CD4-positive, alpha-beta memory T cell (primary cell): ENCODE results near the gene KIF27. TPM values are rescaled to one million over a fixed set of nuclear protein-coding genes. Genes with fewer than 3 reads are reported as not detected.
A peak's percentile ranks its signal among the peaks of the same experiment; 100 is the strongest.

Experiments
- CTCF ChIA-PET: fragments of 350-600 bp; sonication (Branson Sonifier 250); formaldehyde crosslinking; loops from one replicate; lab custom pipeline; 2021; ENCODE audit warnings: inconsistent platforms; ENCODE audit not compliant: partially characterized antibody; lab: Charles Lee
- POLR2A ChIA-PET: fragments of 350-600 bp; sonication (Branson Sonifier 250); formaldehyde crosslinking; loops from one replicate; lab custom pipeline; 2021; ENCODE audit not compliant: partially characterized antibody; lab: Charles Lee
- DNase-seq, 5 donors: peaks; one replicate each; pipeline versions ENCODE4 v3.0.0 to v3.0.0-alpha.2; 2020 to 2022; ENCODE audit warnings: mixed read lengths in 1 of 5
- H3K27ac ChIP-seq: one replicate; pipeline ENCODE4 v1.7.0; 2013; ENCODE audit warnings: low read depth, low read length
- H3K27me3 ChIP-seq: 2 replicates; pipeline ENCODE4 v1.7.0; 2013; ENCODE audit warnings: mild to moderate bottlenecking, low read length, moderate library complexity; ENCODE audit not compliant: insufficient read depth
- H3K36me3 ChIP-seq: 2 replicates; pipeline ENCODE4 v1.7.0; 2013; ENCODE audit warnings: mild to moderate bottlenecking, low read length, moderate library complexity; ENCODE audit not compliant: insufficient read depth
- H3K4me1 ChIP-seq: 2 replicates; pipeline ENCODE4 v1.7.0; 2013; ENCODE audit warnings: mild to moderate bottlenecking, low read length, moderate library complexity; ENCODE audit not compliant: insufficient read depth
- H3K4me3 ChIP-seq, 2 donors: one replicate each; pipeline ENCODE4 v1.7.0; 2013; ENCODE audit warnings: low read length in 2 of 2, mild to moderate bottlenecking in 1 of 2
- H3K9me3 ChIP-seq, 2 donors: one replicate each; pipeline ENCODE4 v1.7.0; 2013; ENCODE audit warnings: low read length in 2 of 2, control low read depth in 1 of 2; ENCODE audit not compliant: control insufficient read depth in 1 of 2
- H3K27ac Mint-ChIP-seq, 7 donors: one replicate each; pipeline ENCODE4 v1.8.0; 2020 to 2021; ENCODE audit warnings: mixed read lengths in 7 of 7, mild to moderate bottlenecking in 6 of 7, inconsistent platforms in 3 of 7, moderate library complexity in 3 of 7
- H3K27me3 Mint-ChIP-seq, 2 donors: one replicate each; pipeline ENCODE4 v1.8.0; 2020 to 2021; ENCODE audit warnings: mixed read lengths in 2 of 2
- H3K36me3 Mint-ChIP-seq, 2 donors: one replicate each; pipeline ENCODE4 v1.8.0; 2020 to 2021; ENCODE audit warnings: mixed read lengths in 2 of 2, inconsistent platforms in 1 of 2, mild to moderate bottlenecking in 1 of 2
- H3K4me1 Mint-ChIP-seq, 4 donors: one replicate each; pipeline ENCODE4 v1.8.0; 2020 to 2021; ENCODE audit warnings: mixed read lengths in 4 of 4, mild to moderate bottlenecking in 1 of 4
- H3K4me3 Mint-ChIP-seq, 8 donors: one replicate each; pipeline ENCODE4 v1.8.0; 2020 to 2021; ENCODE audit warnings: mixed read lengths in 8 of 8, mild to moderate bottlenecking in 7 of 8, moderate library complexity in 6 of 8, inconsistent platforms in 3 of 8
- H3K9me3 Mint-ChIP-seq, 8 donors: one replicate each; pipeline ENCODE4 v1.8.0; 2020 to 2021; ENCODE audit warnings: mixed read lengths in 8 of 8, mild to moderate bottlenecking in 5 of 8, inconsistent platforms in 3 of 8, moderate library complexity in 1 of 8
- intact Hi-C: fragments of 100-400 bp; cut with micrococcal nuclease; formaldehyde crosslinking; loops from one replicate; pipeline ENCODE4 v1.15.1; 2023
- polyA plus RNA-seq, 2 donors: library from polyadenylated mRNA; unstranded; fragments of 300-500 nt; fragmentation: Illumina TruSeq; gene quantifications; one replicate each; pipeline ENCODE4 v1.2.3, GENCODE V29; 2021
- total RNA-seq, 2 experiments: library from RNA; stranded (reverse); gene quantifications; one replicate each; pipeline ENCODE4 v1.2.3, GENCODE V29; 2021

Gene KIF27
- total and polyA plus RNA-seq, 4 experiments from 2014 or later = 1.5 to 5.2 (median 3.4) TPM

- H3K4me1 Mint-ChIP-seq = peaks cover 4 to 12% (median 10%) of the 10 kb centered on the region in 4 donors
- H3K27me3 Mint-ChIP-seq = no peaks in the 10 kb centered on the region
- peaks cover 6% of the 10 kb centered on the region in 2 donors for H3K36me3 Mint-ChIP-seq
- Histone ChIP-seq H3K36me3 (no peaks in the 10 kb centered on the region), H3K27me3 (no peaks in the 10 kb centered on the region), H3K9me3 (no peaks in the 10 kb centered on the region), H3K4me3 (no peak overlapping the region), H3K4me1 (no peaks in the 10 kb centered on the region), H3K27ac (no peak overlapping the region)
- intact Hi-C loops = no loop called here
- CTCF ChIA-PET = interaction anchor here (0.6 to 3.5 kb wide), 5 partner anchors 238 to 329 kb away, joined by 3 to 23 read pairs (median 3); no protein-coding TSS in a partner anchor
- no peak overlapping the region for H3K4me3 Mint-ChIP-seq
- POLR2A ChIA-PET = no interaction called here
- no peaks in the 10 kb centered on the region for H3K9me3 Mint-ChIP-seq
- H3K27ac Mint-ChIP-seq = no peak overlapping the region
- no peak for DNase-seq
These were observed 13.5 kb upstream of the KIF27 start for GRCh38 chr9:83934569-83935275.

- no peaks in the 10 kb centered on the region for H3K27me3 Mint-ChIP-seq
- H3K9me3 Mint-ChIP-seq = no peaks in the 10 kb centered on the region
- H3K4me3 Mint-ChIP-seq = no peak overlapping the region
- ChIA-PET POLR2A (no interaction called here), CTCF (interaction anchor here (0.8 to 3.5 kb wide), 4 partner anchors 9 to 327 kb away, joined by 3 to 23 read pairs (median 3); no protein-coding TSS in a partner anchor)
- Histone ChIP-seq H3K27ac (no peak overlapping the region), H3K4me3 (no peak overlapping the region), H3K36me3 (no peaks in the 10 kb centered on the region), H3K4me1 (no peaks in the 10 kb centered on the region), H3K27me3 (no peaks in the 10 kb centered on the region), H3K9me3 (no peaks in the 10 kb centered on the region)
- H3K27ac Mint-ChIP-seq = no peak overlapping the region
- intact Hi-C loops = no loop called here
- H3K4me1 Mint-ChIP-seq = peaks cover 4 to 12% (median 10%) of the 10 kb centered on the region in 4 donors
- H3K36me3 Mint-ChIP-seq = peaks cover 0 to 1% of the 10 kb centered on the region in 2 donors
- no peak for DNase-seq
These were observed 12.6 kb upstream of the KIF27 start for GRCh38 chr9:83933790-83934189.

- H3K27ac ChIP-seq = no peak overlapping the region
These were observed 11.6 kb upstream of the KIF27 start for GRCh38 chr9:83932851-83933250.

GRCh38 chr9:83932011-83932410 lies 10.8 kb upstream of the KIF27 start:
- no peak overlapping the region for H3K4me3 Mint-ChIP-seq
- H3K36me3 ChIP-seq = no peaks in the 10 kb centered on the region
- H3K27me3 Mint-ChIP-seq = peaks cover 0 to 4% of the 10 kb centered on the region in 2 donors
- H3K4me1 Mint-ChIP-seq = peaks cover 4 to 12% (median 10%) of the 10 kb centered on the region in 4 donors
- H3K4me1 ChIP-seq = no peaks in the 10 kb centered on the region
- no peaks in the 10 kb centered on the region for H3K9me3 ChIP-seq
- H3K4me3 ChIP-seq = no peak overlapping the region
- no peaks in the 10 kb centered on the region for H3K36me3 Mint-ChIP-seq
- intact Hi-C loops = no loop called here
- ChIA-PET CTCF (interaction anchor here (1.0 to 3.5 kb wide), 3 partner anchors 241 to 390 kb away, joined by 3 to 23 read pairs (median 3); no protein-coding TSS in a partner anchor), POLR2A (interaction anchor here (1.9 kb wide), 1 partner anchor 10 kb away, joined by 8 read pairs; the partner anchor contains the start of gene KIF27)
- H3K27ac ChIP-seq = no peak overlapping the region
- H3K27me3 ChIP-seq = no peaks in the 10 kb centered on the region
- DNase-seq = no peak
- H3K27ac Mint-ChIP-seq = no peak overlapping the region
- H3K9me3 Mint-ChIP-seq = no peaks in the 10 kb centered on the region

More at GRCh38 chr9:83932851-83933250, 11.6 kb upstream of the KIF27 start:
- Mint-ChIP-seq H3K4me1 (peaks cover 4 to 12% (median 10%) of the 10 kb centered on the region in 4 donors), H3K9me3 (no peaks in the 10 kb centered on the region), H3K27ac (no peak overlapping the region), H3K4me3 (no peak overlapping the region), H3K27me3 (peaks cover 0 to 1% of the 10 kb centered on the region in 2 donors), H3K36me3 (peaks cover 0 to under 1% of the 10 kb centered on the region in 2 donors)
- Histone ChIP-seq H3K27me3 (no peaks in the 10 kb centered on the region), H3K9me3 (no peaks in the 10 kb centered on the region), H3K4me1 (no peaks in the 10 kb centered on the region), H3K36me3 (no peaks in the 10 kb centered on the region), H3K4me3 (no peak overlapping the region)
- CTCF ChIA-PET = interaction anchor here (0.7 to 3.5 kb wide), 4 partner anchors 19 to 389 kb away, joined by 3 to 23 read pairs (median 4); no protein-coding TSS in a partner anchor
- no peak for DNase-seq
- intact Hi-C loops = no loop called here
- POLR2A ChIA-PET = no interaction called here

- ChIA-PET CTCF (interaction anchor here (1.2 kb wide), 1 partner anchor 9 kb away, joined by 3 read pairs; no protein-coding TSS in a partner anchor), POLR2A (interaction anchor here (1.9 kb wide), 1 partner anchor 9 kb away, joined by 8 read pairs; the partner anchor contains the start of gene KIF27)
- Mint-ChIP-seq H3K36me3 (no peaks in the 10 kb centered on the region), H3K4me3 (no peak overlapping the region), H3K9me3 (no peaks in the 10 kb centered on the region), H3K27ac (peak overlapping the region in 1 of 7 donors; percentile 26), H3K4me1 (peaks cover 4 to 12% (median 10%) of the 10 kb centered on the region in 4 donors), H3K27me3 (peaks cover 0 to 4% of the 10 kb centered on the region in 2 donors)
- Histone ChIP-seq H3K27ac (no peak overlapping the region), H3K4me1 (no peaks in the 10 kb centered on the region), H3K27me3 (no peaks in the 10 kb centered on the region), H3K9me3 (no peaks in the 10 kb centered on the region), H3K4me3 (no peak overlapping the region), H3K36me3 (no peaks in the 10 kb centered on the region)
- intact Hi-C loops = no loop called here
- no peak for DNase-seq
These were observed 9.6 kb upstream of the KIF27 start for GRCh38 chr9:83930881-83931280.

- Mint-ChIP-seq H3K36me3 (no peaks in the 10 kb centered on the region), H3K9me3 (no peaks in the 10 kb centered on the region), H3K4me3 (no peak overlapping the region), H3K4me1 (peaks cover 4 to 12% (median 10%) of the 10 kb centered on the region in 4 donors), H3K27ac (no peak overlapping the region), H3K27me3 (peaks cover 0 to 4% of the 10 kb centered on the region in 2 donors)
- Histone ChIP-seq H3K36me3 (no peaks in the 10 kb centered on the region), H3K27ac (no peak overlapping the region), H3K4me1 (no peaks in the 10 kb centered on the region), H3K4me3 (no peak overlapping the region), H3K9me3 (no peaks in the 10 kb centered on the region), H3K27me3 (no peaks in the 10 kb centered on the region)
- no peak for DNase-seq
- intact Hi-C loops = no loop called here
- ChIA-PET CTCF (no interaction called here), POLR2A (no interaction called here)
These were observed 6.4 kb upstream of the KIF27 start for GRCh38 chr9:83927591-83927990.

- ChIA-PET POLR2A (interaction anchor here (0.6 to 3.5 kb wide), 13 partner anchors 11 to 395 kb away, joined by 3 to 64 read pairs (median 5); partner anchors contain the start of genes HNRNPK, IDNK, RMI1 and UBQLN1), CTCF (interaction anchor here (0.7 to 5.1 kb wide), 12 partner anchors 9 to 586 kb away, joined by 3 to 27 read pairs (median 4); partner anchors contain the start of genes HNRNPK, IDNK and RMI1)
- Mint-ChIP-seq H3K36me3 (peaks cover 0 to 6% of the 10 kb centered on the region in 2 donors), H3K27me3 (no peaks in the 10 kb centered on the region), H3K4me3 (peak overlapping the region; percentile 87 to 93 (median 90)), H3K9me3 (no peaks in the 10 kb centered on the region), H3K27ac (peak overlapping the region; percentile 84 to 98 (median 96)), H3K4me1 (peaks cover 8 to 18% (median 10%) of the 10 kb centered on the region in 4 donors)
- Histone ChIP-seq H3K36me3 (no peaks in the 10 kb centered on the region), H3K27ac (peak overlapping the region; percentile 83), H3K4me1 (peaks cover 11% of the 10 kb centered on the region), H3K9me3 (no peaks in the 10 kb centered on the region), H3K4me3 (peak overlapping the region; percentile 20 to 67), H3K27me3 (no peaks in the 10 kb centered on the region)
- DNase-seq = peak in 2 of 5 donors; percentile 68 to 74
- intact Hi-C loops = loop anchor here (1.0 to 5.0 kb wide), 6 partner anchors 36 to 1820 kb away; partner anchors contain the start of genes AGTPBP1 and IDNK
These were observed 734 bp downstream of the KIF27 start for GRCh38 chr9:83920469-83920926.
